ENCODE data around the gene SIRPA. TPM values are rescaled to one million over a fixed set of nuclear protein-coding genes. Genes with fewer than 3 reads are reported as not detected.

The SIRPA gene
- total and polyA plus RNA-seq, 2 of the 8 experiments (the other 6 are each of a cell fraction or from before 2014, with no cell fraction given), result 3.9 to 4.3 TPM

GRCh38 chr20:1940581-1940980 lies 45.4 kb downstream of the SIRPA start (continued):
- no peak for TF ChIP-seq E2F6 (IDR thresholded peaks at IDR 0.05)
